Measurements from ENCODE around the gene GREB1L. TPM values are rescaled to one million over a fixed set of nuclear protein-coding genes. Genes with fewer than 3 reads are reported as not detected.
"Not testable (repeated sequence)": the region's sequence is repeated elsewhere in the genome, so short reads cannot be mapped to it uniquely, and the experiment has no call there.

Gene GREB1L
- total RNA-seq, 3 donors from 2014 or later = 0.26 to 1.0 (median 0.29) TPM

GRCh38 chr18:21270453-21270852, 28.4 kb downstream of the GREB1L start:
- Histone ChIP-seq H3K4me1 (ENCODE audit: low read depth) (no peaks in the 10 kb centered on the region), H3K36me3 (ENCODE audit: low read depth) (no peaks in the 10 kb centered on the region), H3K9me3 (no peaks in the 10 kb centered on the region), H3K4me3 (no peak overlapping the region)
- TF ChIP-seq CTCF (IDR thresholded peaks at IDR 0.05) = no peak
- DNase-seq = no peak
- peak; percentile 16 for ATAC-seq
- intact Hi-C loops (cut with DNase I, micrococcal nuclease) = no loop called here

- Histone ChIP-seq H3K4me3 (no peak overlapping the region), H3K36me3 (ENCODE audit: low read depth) (no peaks in the 10 kb centered on the region), H3K4me1 (ENCODE audit: low read depth) (no peaks in the 10 kb centered on the region), H3K9me3 (no peaks in the 10 kb centered on the region)
- no peak for TF ChIP-seq CTCF (IDR thresholded peaks at IDR 0.05)
- ATAC-seq (no peak), DNase-seq (no peak)
- intact Hi-C loops (cut with DNase I, micrococcal nuclease) = no loop called here
These were observed 30.1 kb downstream of the GREB1L start for GRCh38 chr18:21272016-21272579.

- H3K4me3 ChIP-seq = no peak overlapping the region
- DNase-seq (no peak), ATAC-seq (no peak)
- no peaks in the 10 kb centered on the region for H3K4me1 ChIP-seq (ENCODE audit: low read depth)
- intact Hi-C loops (cut with DNase I, micrococcal nuclease) = no loop called here
- no peaks in the 10 kb centered on the region for H3K36me3 ChIP-seq (ENCODE audit: low read depth)
- TF ChIP-seq CTCF (IDR thresholded peaks at IDR 0.05) = no peak
- no peaks in the 10 kb centered on the region for H3K9me3 ChIP-seq
These were observed 31.5 kb downstream of the GREB1L start for GRCh38 chr18:21273568-21273967.

- Histone ChIP-seq H3K4me3 (no peak overlapping the region), H3K36me3 (ENCODE audit: low read depth) (no peaks in the 10 kb centered on the region), H3K4me1 (ENCODE audit: low read depth) (no peaks in the 10 kb centered on the region), H3K9me3 (no peaks in the 10 kb centered on the region)
- DNase-seq (no peak), ATAC-seq (no peak)
- intact Hi-C loops (cut with DNase I, micrococcal nuclease) = no loop called here
- no peak for TF ChIP-seq CTCF (IDR thresholded peaks at IDR 0.05)
These were observed 33.6 kb downstream of the GREB1L start for GRCh38 chr18:21275645-21276044.

GRCh38 chr18:21277578-21277977, 35.5 kb downstream of the GREB1L start:
- intact Hi-C loops (cut with DNase I, micrococcal nuclease) = no loop called here

GRCh38 chr18:21278218-21278617, 36.2 kb downstream of the GREB1L start:
- DNase-seq; H3K9me3 ChIP-seq; ATAC-seq; H3K4me1 ChIP-seq (ENCODE audit: low read depth); H3K4me3 ChIP-seq; intact Hi-C loops (cut with DNase I, micrococcal nuclease); H3K36me3 ChIP-seq (ENCODE audit: low read depth): not testable (repeated sequence)

More at GRCh38 chr18:21277578-21277977, 35.5 kb downstream of the GREB1L start:
- Histone ChIP-seq H3K4me3 (no peak overlapping the region), H3K36me3 (ENCODE audit: low read depth) (no peaks in the 10 kb centered on the region), H3K4me1 (ENCODE audit: low read depth) (no peaks in the 10 kb centered on the region), H3K9me3 (no peaks in the 10 kb centered on the region)
- no peak for TF ChIP-seq CTCF (IDR thresholded peaks at IDR 0.05)
- DNase-seq (no peak), ATAC-seq (no peak)

Data from mucosa of descending colon (tissue), 3 donors.